Activated T-helper 17 cell treated with anti-CD3 and anti-CD28 coated beads, Interleukin-2, amount 50 U/mL, for 72 hours (primary cell): Measurements from ENCODE around the gene PCDHB8. TPM values are rescaled to one million over a fixed set of nuclear protein-coding genes. Genes with fewer than 3 reads are reported as not detected.
"Not testable (repeated sequence)": the region's sequence is repeated elsewhere in the genome, so short reads cannot be mapped to it uniquely, and the experiment has no call there.

Source experiments
- ATAC-seq: fragments of 150-1000 bp; cut with Tn5 transposase; replicated peaks from 2 replicates; pipeline ENCODE4 v1.10.0; 2021; ENCODE audit warnings: mild to moderate bottlenecking, moderate library complexity
- H3K27ac Mint-ChIP-seq: one replicate; pipeline ENCODE4 v1.8.0; 2022; ENCODE audit warnings: mixed read lengths
- H3K27me3 Mint-ChIP-seq: one replicate; pipeline ENCODE4 v1.8.0; 2022; ENCODE audit warnings: mixed read lengths
- H3K36me3 Mint-ChIP-seq: one replicate; pipeline ENCODE4 v1.8.0; 2022; ENCODE audit warnings: low read depth, mild to moderate bottlenecking, mixed read lengths
- H3K4me1 Mint-ChIP-seq: one replicate; pipeline ENCODE4 v1.8.0; 2022; ENCODE audit warnings: mixed read lengths
- H3K4me3 Mint-ChIP-seq: one replicate; pipeline ENCODE4 v1.8.0; 2022; ENCODE audit warnings: mild to moderate bottlenecking, mixed read lengths
- H3K9me3 Mint-ChIP-seq: one replicate; pipeline ENCODE4 v1.8.0; 2022; ENCODE audit warnings: mixed read lengths
- total RNA-seq, 2 donors: library from RNA; stranded (reverse); gene quantifications; one replicate each; pipeline ENCODE4 v1.2.3, GENCODE V29; 2022

PCDHB8 gene
- total RNA-seq, 2 donors from 2014 or later: not detected

DNA sequence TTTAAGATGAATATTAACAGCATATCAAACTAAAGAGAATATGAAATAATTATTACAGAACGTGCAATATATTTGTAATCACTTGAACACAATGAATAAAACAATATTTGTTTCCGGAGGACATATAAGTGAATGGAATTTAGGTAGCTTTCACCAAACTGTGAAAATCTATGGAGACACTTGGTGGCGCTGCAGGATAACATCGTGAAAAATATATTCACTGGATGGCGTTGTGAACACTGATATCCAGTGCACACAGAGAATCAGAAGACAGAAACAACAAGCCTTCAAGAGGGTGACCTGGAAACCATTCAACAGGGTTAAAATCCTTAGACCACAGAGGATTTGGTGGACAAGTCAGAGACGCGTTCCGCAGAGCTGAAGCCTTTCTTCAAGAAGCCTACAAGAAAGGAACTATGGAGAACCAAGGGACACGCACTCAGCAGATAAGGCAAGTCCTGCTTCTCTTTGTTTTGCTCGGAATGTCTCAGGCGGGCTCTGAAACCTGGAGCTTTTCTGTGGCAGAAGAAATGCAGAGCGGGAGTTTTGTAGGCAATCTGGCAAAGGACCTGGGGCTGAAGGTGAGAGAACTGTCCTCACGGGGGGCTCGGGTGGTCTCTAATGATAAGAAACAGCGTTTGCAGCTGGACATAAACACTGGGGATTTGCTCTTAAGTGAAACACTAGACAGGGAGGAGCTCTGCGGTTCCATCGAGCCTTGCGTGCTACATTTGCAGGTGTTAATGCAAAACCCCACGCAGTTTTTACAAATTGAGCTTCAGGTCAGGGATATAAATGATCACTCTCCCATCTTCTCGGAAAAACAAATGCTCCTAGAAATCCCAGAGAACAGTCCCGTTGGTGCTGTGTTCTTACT lies 22.0 kb downstream of the PCDHB8 start, which contains the start of gene PCDHB11:
PCDHB11 (plus strand) TSS at position 269 of the 877 bp plus-strand sequence; CDS start at position 417, 148 bp downstream.
- ATAC-seq: no peak
- Mint-ChIP-seq H3K4me1 (no peaks in the 10 kb centered on the region), H3K27me3 (peaks cover 26% of the 10 kb centered on the region), H3K9me3 (peaks cover 18% of the 10 kb centered on the region), H3K36me3 (no peaks in the 10 kb centered on the region), H3K27ac (no peak within 1 kb of the TSS), H3K4me3 (no peak within 1 kb of the TSS)

GRCh38 chr5:141201126-141201525 lies 23.5 kb downstream of the PCDHB8 start:
- peaks cover 25% of the 10 kb centered on the region for H3K27me3 Mint-ChIP-seq
- H3K36me3 Mint-ChIP-seq, H3K4me1 Mint-ChIP-seq, H3K27ac Mint-ChIP-seq, ATAC-seq, H3K4me3 Mint-ChIP-seq: not testable (repeated sequence)
- peaks cover 17% of the 10 kb centered on the region for H3K9me3 Mint-ChIP-seq

GRCh38 chr5:141201646-141202045 lies 24.1 kb downstream of the PCDHB8 start:
- H3K27ac Mint-ChIP-seq, ATAC-seq, H3K4me1 Mint-ChIP-seq, H3K36me3 Mint-ChIP-seq, H3K4me3 Mint-ChIP-seq: not testable (repeated sequence)
- peaks cover 13% of the 10 kb centered on the region for H3K9me3 Mint-ChIP-seq
- H3K27me3 Mint-ChIP-seq: peaks cover 28% of the 10 kb centered on the region

DNA sequence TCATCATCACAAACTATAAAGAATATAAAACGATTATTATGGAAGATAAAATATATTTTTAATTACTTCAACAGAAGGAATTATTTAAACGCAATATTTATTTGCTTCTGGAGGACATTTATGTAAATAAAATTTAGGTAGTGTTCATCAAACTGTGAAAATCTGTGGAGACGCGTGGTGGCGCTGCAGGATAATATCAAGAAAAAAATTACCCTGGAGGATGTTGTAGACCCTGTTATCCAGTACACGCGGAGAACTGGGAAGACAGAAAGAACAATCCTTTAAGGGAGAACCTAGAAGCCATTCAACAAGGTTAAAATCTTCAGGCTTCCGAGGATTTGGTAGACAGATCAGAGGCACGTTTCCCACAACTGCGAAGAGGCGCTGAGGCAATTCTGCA lies 30.9 kb downstream of the PCDHB8 start, which contains the start of gene PCDHB12:
PCDHB12 (plus strand) TSS at position 242 of the 400 bp plus-strand sequence. CDS start 189 bp downstream, outside the sequence.
- no peaks in the 10 kb centered on the region for H3K9me3 Mint-ChIP-seq
- no peak within 1 kb of the TSS for H3K4me3 Mint-ChIP-seq
- H3K36me3 Mint-ChIP-seq: no peaks in the 10 kb centered on the region
- H3K4me1 Mint-ChIP-seq: no peaks in the 10 kb centered on the region
- no peak for ATAC-seq
- H3K27ac Mint-ChIP-seq: no peak within 1 kb of the TSS
- H3K27me3 Mint-ChIP-seq: peaks cover 44% of the 10 kb centered on the region

- not testable (repeated sequence) for H3K27ac Mint-ChIP-seq, ATAC-seq, H3K4me3 Mint-ChIP-seq, H3K36me3 Mint-ChIP-seq, H3K9me3 Mint-ChIP-seq, H3K4me1 Mint-ChIP-seq
- H3K27me3 Mint-ChIP-seq: peaks cover 50% of the 10 kb centered on the region
Measured at GRCh38 chr5:141210281-141210680, 32.7 kb downstream of the PCDHB8 start.

DNA sequence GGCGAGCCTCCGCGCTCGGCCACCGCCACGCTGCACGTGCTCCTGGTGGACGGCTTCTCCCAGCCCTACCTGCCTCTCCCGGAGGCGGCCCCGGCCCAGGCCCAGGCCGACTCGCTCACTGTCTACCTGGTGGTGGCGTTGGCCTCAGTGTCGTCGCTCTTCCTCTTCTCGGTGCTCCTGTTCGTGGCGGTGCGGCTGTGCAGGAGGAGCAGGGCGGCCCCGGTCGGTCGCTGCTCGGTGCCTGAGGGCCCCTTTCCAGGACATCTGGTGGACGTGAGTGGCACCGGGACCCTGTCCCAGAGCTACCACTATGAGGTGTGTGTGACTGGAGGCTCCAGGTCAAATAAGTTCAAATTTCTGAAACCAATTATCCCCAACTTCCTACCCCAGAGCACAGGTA lies 33.3 kb downstream of the PCDHB8 start:
- not testable (repeated sequence) for H3K4me3 Mint-ChIP-seq, ATAC-seq, H3K36me3 Mint-ChIP-seq, H3K9me3 Mint-ChIP-seq, H3K27ac Mint-ChIP-seq, H3K4me1 Mint-ChIP-seq
- H3K27me3 Mint-ChIP-seq: peaks cover 50% of the 10 kb centered on the region

DNA sequence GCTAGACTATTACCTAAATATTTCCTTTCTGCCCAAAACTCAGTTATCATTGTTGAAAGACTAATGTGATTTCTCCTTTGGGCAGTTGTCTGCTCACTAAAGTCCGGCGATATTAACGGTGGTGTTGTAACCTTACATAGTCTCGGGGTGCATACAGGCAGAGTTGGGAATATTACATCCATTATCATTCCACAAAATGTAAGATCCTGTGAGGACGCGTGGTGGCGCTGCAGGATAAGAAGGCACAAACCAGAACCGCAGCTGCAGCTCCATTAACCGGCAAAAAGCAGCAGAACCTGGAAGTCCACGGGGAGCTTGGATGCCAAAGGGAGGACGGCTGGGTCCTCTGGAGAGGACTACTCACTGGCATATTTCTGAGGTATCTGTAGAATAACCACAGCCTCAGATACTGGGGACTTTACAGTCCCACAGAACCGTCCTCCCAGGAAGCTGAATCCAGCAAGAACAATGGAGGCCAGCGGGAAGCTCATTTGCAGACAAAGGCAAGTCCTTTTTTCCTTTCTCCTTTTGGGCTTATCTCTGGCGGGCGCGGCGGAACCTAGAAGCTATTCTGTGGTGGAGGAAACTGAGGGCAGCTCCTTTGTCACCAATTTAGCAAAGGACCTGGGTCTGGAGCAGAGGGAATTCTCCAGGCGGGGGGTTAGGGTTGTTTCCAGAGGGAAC lies 36.2 kb downstream of the PCDHB8 start, which contains the start of gene PCDHB13:
PCDHB13 (plus strand) TSS at position 264 of the 684 bp plus-strand sequence; CDS start at position 469, 205 bp downstream.
- Mint-ChIP-seq H3K4me3 (peak within 1 kb of the TSS; percentile 39), H3K27me3 (peaks cover 46% of the 10 kb centered on the region)
- not testable (repeated sequence) for H3K27ac Mint-ChIP-seq, ATAC-seq, H3K4me1 Mint-ChIP-seq, H3K9me3 Mint-ChIP-seq, H3K36me3 Mint-ChIP-seq

DNA sequence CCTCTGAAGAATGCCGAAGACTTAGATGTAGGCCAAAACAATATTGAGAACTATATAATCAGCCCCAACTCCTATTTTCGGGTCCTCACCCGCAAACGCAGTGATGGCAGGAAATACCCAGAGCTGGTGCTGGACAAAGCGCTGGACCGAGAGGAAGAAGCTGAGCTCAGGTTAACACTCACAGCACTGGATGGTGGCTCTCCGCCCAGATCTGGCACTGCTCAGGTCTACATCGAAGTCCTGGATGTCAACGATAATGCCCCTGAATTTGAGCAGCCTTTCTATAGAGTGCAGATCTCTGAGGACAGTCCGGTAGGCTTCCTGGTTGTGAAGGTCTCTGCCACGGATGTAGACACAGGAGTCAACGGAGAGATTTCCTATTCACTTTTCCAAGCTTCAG lies 37.0 kb downstream of the PCDHB8 start:
- H3K27me3 Mint-ChIP-seq: peaks cover 44% of the 10 kb centered on the region
- ATAC-seq, H3K4me3 Mint-ChIP-seq, H3K36me3 Mint-ChIP-seq, H3K27ac Mint-ChIP-seq, H3K4me1 Mint-ChIP-seq, H3K9me3 Mint-ChIP-seq: not testable (repeated sequence)

DNA sequence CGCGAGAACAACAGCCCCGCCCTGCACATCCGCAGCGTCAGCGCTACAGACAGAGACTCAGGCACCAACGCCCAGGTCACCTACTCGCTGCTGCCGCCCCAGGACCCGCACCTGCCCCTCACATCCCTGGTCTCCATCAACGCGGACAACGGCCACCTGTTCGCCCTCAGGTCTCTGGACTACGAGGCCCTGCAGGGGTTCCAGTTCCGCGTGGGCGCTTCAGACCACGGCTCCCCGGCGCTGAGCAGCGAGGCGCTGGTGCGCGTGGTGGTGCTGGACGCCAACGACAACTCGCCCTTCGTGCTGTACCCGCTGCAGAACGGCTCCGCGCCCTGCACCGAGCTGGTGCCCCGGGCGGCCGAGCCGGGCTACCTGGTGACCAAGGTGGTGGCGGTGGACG lies 37.9 kb downstream of the PCDHB8 start:
- Mint-ChIP-seq H3K9me3 (peaks cover 13% of the 10 kb centered on the region), H3K27me3 (peaks cover 46% of the 10 kb centered on the region)
- H3K27ac Mint-ChIP-seq, H3K36me3 Mint-ChIP-seq, H3K4me3 Mint-ChIP-seq, ATAC-seq, H3K4me1 Mint-ChIP-seq: not testable (repeated sequence)

GRCh38 chr5:141216035-141216434 lies 38.4 kb downstream of the PCDHB8 start:
- H3K27ac Mint-ChIP-seq: not testable (repeated sequence)

DNA sequence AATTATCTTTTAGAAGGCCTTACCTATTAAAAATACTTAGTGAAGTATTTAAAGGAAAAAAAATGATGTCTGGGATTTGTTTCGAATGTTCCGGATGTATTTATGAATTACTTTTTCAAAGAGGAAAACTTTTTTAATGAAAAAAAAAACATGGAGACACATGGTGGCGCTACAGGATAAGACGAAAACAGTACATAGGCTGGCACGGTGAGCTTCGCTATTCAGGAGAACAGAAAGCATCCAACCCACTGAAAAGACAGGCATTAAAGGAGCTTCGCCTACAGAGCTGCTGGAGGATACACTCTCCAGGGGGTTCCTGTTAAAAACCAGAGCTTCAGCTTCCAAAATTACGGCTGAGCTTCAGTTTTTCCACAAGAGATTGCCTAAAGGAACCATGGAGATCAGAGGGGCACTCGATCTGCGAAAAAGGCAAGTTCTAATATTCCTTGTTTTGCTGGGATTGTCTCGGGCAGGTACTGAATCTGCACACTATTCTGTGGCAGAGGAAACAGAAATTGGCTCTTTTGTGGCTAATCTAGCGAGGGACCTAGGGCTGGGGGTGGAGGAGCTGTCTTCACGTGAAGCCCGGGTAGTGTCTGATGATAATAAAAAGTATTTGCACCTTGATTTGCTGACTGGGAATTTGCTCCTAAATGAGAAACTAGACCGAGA lies 45.7 kb downstream of the PCDHB8 start, which contains the start of gene PCDHB14:
PCDHB14 (plus strand) TSS at position 232 of the 672 bp plus-strand sequence; CDS start at position 395, 163 bp downstream.
- peak within 1 kb of the TSS; percentile 4 for H3K4me3 Mint-ChIP-seq
- peaks cover 21% of the 10 kb centered on the region for H3K9me3 Mint-ChIP-seq
- H3K36me3 Mint-ChIP-seq: no peaks in the 10 kb centered on the region
- peaks cover 52% of the 10 kb centered on the region for H3K27me3 Mint-ChIP-seq
- ATAC-seq: no peak
- no peak within 1 kb of the TSS for H3K27ac Mint-ChIP-seq
- no peaks in the 10 kb centered on the region for H3K4me1 Mint-ChIP-seq

More at GRCh38 chr5:141216035-141216434, 38.4 kb downstream of the PCDHB8 start:
- Mint-ChIP-seq H3K9me3 (peaks cover 14% of the 10 kb centered on the region), H3K27me3 (peaks cover 49% of the 10 kb centered on the region)
- H3K4me1 Mint-ChIP-seq, H3K4me3 Mint-ChIP-seq, ATAC-seq, H3K36me3 Mint-ChIP-seq: not testable (repeated sequence)

DNA sequence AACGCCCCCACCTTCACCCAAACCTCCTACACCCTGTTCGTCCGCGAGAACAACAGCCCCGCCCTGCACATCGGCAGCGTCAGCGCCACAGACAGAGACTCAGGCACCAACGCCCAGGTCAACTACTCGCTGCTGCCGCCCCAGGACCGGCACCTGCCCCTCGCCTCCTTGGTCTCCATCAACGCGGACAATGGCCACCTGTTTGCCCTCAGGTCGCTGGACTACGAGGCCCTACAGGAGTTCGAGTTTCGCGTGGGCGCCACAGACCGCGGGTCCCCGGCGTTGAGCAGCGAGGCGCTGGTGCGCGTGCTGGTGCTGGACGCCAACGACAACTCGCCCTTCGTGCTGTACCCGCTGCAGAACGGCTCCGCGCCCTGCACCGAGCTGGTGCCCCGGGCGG lies 47.3 kb downstream of the PCDHB8 start:
- not testable (repeated sequence) for H3K27ac Mint-ChIP-seq, H3K4me1 Mint-ChIP-seq, ATAC-seq, H3K36me3 Mint-ChIP-seq, H3K4me3 Mint-ChIP-seq
- H3K27me3 Mint-ChIP-seq: peaks cover 47% of the 10 kb centered on the region
- peaks cover 17% of the 10 kb centered on the region for H3K9me3 Mint-ChIP-seq

GRCh38 chr5:141225421-141225820 lies 47.8 kb downstream of the PCDHB8 start:
- H3K4me1 Mint-ChIP-seq, H3K27ac Mint-ChIP-seq, H3K4me3 Mint-ChIP-seq, H3K36me3 Mint-ChIP-seq, ATAC-seq: not testable (repeated sequence)
- Mint-ChIP-seq H3K27me3 (peaks cover 41% of the 10 kb centered on the region), H3K9me3 (peaks cover 14% of the 10 kb centered on the region)
